NCI-H187 treated with DMSO at 0.1 percent for 48 hours (cell line): ENCODE measurements around the gene BCAP29.

Source experiments
- DNase-seq: peaks from one replicate; lab custom pipeline; 2025; lab: John Stamatoyannopoulos, UW

BCAP29 gene

DNA sequence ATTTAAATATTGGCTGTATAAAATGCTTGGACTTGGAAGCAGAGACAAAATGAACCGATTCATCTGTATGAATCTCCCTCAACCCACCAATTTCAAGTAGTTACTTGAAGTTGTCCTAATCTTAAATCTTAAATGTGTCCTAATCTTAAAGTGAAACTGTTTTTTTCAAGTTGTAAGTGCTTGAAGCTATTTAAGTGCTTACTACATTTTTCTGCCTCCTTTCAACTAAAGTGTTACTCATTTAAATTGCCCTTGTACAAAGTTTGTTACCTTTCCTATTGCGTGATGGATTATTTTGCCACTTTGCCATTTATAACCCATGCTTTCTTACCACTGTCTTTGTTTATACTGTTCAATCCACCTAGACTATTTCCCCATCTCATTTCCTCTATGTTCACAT is 2.8 kb downstream of the BCAP29 start:
- DNase-seq, result no peak

GRCh38 chr7:107584716-107585115 is 4.7 kb downstream of the BCAP29 start:
- no peak for DNase-seq

GRCh38 chr7:107588529-107589130 is 8.6 kb downstream of the BCAP29 start:
- DNase-seq, result no peak

- no peak for DNase-seq
Observed at GRCh38 chr7:107591421-107591820, 11.4 kb downstream of the BCAP29 start.

GRCh38 chr7:107592361-107593024 is 12.4 kb downstream of the BCAP29 start:
- DNase-seq, result no peak

GRCh38 chr7:107593025-107593410 is 13.0 kb downstream of the BCAP29 start:
- DNase-seq, result no peak

DNA sequence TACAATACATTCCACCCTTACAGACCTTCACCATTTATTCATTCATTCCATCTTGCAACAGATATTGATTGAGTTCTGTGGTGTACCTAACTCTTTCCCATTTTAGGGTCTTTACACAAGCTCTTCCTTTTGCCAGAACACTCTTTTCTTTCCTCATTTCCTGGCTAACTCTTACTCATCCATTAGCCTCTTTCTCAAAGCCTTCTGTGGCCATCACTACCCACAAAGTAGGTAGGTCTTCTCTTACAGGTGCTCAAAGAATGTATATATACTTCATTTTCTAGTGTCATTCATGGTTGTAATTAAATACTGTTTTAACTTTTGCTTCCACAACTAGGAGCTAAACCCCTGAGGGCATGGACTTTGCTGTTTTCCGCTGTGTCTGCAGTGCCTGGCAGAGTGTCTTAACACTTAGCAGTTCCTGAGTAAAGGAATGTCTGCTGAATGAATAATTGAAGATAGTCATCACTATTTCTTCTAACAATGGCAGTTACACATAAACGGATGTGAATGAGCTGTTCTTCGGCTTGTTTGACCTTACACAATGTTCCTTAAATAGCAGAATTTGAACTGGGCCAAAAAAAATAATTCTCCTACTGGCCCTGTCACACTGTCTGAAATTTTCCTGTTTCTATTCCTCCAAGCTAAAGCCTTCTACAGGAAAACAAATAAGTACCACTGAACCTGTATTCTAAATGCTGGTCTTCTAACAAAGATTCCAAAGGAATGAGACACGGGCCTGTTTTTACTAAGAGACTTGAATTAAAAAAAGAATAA is 15.1 kb downstream of the BCAP29 start:
- no peak for DNase-seq

- no peak for DNase-seq
Observed at GRCh38 chr7:107596881-107597581, 17.0 kb downstream of the BCAP29 start.

- DNase-seq, result no peak
Observed at GRCh38 chr7:107597582-107597916, 17.5 kb downstream of the BCAP29 start.

DNA sequence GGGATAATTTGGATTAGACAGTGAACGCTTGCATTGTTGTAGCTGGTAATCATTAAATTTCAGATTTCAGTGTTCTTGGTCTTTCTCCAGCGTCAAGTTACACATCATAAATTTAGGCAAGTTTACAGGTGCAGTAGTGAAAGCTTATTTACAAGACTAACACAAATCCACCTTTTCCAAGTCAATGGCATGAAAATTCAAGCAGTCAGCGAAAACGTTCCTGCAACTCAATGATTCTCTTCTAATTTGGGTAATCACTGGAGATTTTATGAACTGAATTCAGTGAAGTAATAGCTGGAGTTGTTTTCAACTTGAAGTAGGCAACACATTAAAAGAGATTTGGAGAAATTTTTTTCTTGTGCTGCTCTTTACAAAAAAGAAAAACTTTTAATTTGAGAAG is 17.9 kb downstream of the BCAP29 start:
- no peak for DNase-seq

DNA sequence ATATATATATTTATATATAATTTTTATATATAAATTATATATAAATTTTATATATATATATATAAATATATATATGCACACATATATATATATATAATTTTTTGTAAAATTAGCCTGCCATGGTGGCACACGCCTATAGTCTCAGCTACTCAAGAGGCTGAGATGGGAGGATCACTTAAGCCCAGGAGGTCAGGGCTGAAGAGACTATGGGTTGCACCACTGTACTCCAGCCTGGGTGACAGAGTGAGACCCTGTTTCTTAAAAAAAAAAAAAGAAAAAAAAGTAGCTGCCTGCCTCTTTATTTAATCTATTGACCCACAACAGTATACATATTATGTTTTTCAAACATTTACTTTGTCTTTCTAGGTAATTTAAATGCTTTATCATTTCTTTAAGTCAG is 19.2 kb downstream of the BCAP29 start:
- no peak for DNase-seq

DNA sequence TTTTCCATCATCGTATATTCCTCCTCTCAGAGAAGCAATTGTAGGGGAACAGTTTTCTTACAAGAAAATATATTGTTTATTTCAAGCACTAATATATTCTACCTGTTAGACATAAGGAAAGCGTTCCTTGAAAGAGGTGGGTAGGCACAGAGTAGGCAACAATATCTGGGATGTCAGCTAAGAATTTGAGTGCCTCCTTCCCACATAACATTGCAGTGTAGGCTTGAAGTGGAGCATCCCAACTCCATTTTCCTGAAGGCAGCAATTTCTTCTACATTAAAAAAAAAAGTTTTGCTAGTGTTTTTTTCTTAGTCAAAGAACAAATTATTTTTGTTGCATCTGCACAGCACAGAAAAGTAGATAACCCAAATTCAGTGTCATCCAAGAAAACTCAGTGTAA is 20.8 kb downstream of the BCAP29 start:
- no peak for DNase-seq

DNA sequence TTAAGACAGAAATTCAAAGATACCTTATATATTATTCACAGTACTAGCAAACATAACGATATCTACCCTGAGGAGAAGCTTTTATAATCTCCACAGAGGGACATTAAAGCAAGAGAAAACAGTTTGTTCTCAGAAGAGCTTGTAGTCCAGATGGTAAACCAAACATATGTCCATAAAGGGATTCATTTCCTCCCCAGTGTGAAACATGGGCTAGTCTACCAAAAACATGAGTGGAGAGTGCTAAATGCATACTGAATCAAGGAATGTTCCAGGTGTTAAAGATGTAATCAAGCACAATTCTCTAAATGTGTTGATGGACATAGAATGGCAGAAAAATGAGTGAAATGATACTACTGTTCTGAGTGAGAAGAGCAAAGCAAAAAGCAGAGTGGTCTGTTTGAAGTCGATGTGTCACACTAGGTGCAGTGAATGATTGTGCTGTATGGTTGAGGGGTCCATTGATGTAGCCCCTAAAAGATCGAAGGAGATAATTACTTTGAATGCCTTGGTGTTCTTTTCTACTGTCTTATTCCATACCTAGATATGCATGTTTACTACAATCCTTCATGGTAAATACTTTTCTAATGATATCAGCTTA is 25.3 kb downstream of the BCAP29 start:
- DNase-seq, result no peak

- DNase-seq, result no peak
Observed at GRCh38 chr7:107606303-107606702, 26.3 kb downstream of the BCAP29 start.

DNA sequence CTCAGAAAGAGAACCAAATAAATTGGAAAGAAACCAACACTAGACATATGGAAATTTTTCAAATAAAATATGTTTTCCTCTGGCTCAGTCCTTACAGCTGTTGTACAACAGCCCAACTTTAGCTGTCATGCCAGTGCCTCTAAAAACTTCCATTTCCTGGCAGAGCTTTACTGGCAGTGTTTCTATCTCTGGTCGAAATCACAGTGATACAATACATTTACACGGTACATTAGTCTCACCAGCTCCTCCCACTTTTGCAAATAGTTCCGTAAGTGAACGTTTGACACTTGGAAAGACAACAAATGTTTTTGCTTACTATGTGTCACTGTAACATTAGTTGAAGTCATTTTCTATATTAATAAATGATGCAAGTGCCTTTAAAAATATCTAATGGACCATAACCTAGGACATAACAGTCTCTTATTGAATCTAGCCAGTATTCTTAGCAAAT is 29.8 kb downstream of the BCAP29 start:
- DNase-seq, result no peak

- no peak for DNase-seq
Observed at GRCh38 chr7:107610323-107610722, 30.3 kb downstream of the BCAP29 start.

DNA sequence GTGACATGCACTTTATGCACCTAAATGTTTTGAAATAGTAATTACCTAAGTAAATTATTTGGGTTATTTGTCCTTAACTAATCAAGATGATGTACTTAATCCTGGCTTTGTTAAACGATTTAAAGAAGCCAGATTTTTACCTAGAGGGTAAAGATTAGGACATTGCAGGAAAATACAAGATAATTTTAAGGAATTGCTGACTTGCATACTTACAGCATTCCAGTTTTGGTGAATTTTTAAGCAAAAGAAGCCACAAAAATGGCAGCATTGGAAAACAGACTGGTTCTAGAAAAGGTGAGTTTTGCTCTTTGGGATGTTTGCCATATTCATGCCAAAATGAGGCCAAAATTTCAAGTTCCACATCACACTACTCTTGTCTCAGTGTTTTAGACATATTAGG is 33.4 kb downstream of the BCAP29 start:
- no peak for DNase-seq

DNA sequence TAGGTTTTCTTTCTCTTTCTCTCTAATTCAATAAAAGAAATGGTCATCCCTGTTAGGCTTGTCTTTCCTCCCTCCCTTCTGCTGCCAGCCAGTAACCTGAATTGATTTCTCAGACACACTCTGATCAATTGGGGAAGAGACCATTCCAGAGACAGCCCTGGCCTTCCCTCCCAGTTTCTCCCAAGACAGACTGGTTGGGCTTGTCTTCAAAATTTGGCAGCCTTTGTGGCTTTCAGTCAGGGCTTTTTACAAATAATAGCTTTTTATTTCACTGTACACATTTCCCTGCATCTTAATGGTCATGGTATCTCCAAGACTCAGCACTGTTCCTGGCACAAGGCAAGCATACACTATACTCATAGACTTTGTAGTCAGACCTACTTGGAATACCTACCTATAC is 33.9 kb downstream of the BCAP29 start:
- DNase-seq, result no peak

DNA sequence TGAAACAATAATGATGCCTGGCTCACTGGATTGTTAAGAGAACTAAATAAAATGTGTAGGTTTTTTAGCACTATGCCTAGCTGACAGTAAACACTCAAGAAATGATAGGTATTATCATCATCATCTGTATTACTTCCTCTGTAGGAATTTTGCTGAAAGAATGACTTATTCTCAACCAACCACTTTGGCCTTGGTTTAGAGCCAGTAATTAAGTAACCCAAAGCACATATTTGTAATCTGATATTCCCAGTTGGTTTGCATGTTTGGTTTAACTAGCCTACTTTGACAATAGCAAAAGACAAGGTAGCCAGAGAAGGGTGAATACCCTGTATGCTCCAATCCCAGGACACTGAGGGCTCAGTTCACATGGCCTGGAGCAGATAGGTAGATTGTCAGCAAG is 34.4 kb downstream of the BCAP29 start:
- DNase-seq, result no peak

DNA sequence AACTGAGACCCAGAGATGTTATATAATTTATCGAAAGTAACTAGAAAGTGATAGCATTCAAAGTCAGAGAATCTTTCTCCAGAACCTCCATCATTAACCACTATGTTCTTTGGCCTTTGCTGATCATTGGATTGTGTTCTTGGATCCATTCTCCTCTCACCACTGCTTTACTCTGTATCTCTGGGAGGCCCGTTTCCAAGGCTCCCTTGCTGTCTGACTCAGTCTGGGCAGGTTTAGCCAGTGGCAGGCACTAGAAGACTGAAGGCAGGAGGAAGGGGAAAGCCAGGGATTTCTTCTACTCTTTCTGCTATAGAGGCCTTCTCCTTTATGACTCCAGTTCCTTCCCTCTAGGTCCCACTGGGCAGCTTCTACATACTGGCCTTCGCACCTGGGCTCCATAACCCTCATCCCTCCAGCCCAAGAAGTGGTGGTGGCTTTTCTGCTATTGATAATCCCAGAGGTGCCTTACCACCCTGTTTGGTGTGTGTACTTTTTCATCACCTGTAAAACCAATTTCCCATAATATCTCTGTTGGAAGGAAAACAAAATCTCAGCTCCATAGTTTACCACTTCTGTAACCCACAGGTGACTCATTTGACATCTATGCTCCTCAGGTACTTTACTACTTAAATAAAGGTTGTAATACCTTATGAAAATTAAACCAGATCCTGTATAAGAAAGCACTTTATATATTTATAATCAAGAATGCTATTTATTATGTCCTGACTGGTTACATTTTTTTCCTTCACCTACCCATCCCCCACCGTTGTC is 36.0 kb downstream of the BCAP29 start:
- DNase-seq, result no peak

DNA sequence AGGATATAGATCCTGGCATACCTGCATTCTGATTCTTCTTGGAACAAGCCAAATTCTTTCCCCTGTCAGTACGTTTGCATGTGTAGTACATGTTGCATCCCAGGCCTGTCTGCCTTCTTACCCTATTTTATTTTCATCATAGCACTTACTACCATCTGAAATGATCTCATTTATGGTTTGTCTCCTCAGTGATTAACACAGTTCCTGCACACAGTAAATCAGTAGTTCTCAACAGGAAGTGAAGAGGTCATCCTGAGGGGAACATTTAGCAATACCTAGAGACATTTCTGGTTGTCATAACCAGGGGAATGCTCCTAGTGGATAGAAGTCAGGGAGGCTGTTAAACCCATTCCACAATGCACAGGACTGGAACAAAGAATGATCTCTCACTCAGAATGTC is 42.4 kb downstream of the BCAP29 start:
- DNase-seq, result no peak

DNA sequence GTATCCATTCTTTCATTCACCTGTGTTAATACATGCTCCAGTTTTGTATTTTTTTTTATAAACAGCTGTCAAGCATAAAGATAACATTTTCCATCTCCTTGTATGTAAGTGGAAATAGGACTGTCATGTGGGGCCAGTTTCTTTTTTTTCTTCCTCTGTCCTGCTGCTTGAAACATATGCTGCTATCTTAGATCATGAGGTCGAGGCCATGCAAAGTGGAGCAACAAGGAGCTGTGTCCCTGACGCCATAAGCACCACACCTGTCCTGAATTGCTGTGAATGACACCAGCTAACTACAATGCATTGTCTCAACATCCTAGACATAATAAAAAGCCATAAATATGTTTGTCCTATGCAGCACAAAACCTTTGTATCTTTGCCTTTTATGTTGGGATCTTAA is 42.8 kb downstream of the BCAP29 start:
- no peak for DNase-seq
